Measurements from ENCODE around the gene SEMA4G.

- TF ChIP-seq CTCF (conservative IDR thresholded peaks at IDR 0.05) (no peak), ZFX (IDR thresholded peaks at IDR 0.05) (no peak)
Observed at GRCh38 chr10:101018118-101018599, 48.9 kb downstream of the SEMA4G start.

Data from C4-2B (cell line).